GM12878 (cell line): Measurements from ENCODE around the gene NFKBIE.

ENCODE experiments used
- CBX5 ChIP-seq: sonication (generic); IDR thresholded peaks from 2 replicates; pipeline ENCODE4 v1.6.1; 2016; ENCODE audit warnings: low read depth, moderate library complexity, mild to moderate bottlenecking, inconsistent platforms
- CEBPB ChIP-seq, 2 experiments: fragments of 150-350 bp in 1 of 2; IDR thresholded peaks; 2 replicates each; pipeline ENCODE4 v1.6.1; 2012 to 2014; ENCODE audit warnings: low read depth in 2 of 2, low read length in 2 of 2, borderline replicate concordance in 1 of 2, inconsistent platforms in 1 of 2
- PML ChIP-seq: IDR thresholded peaks from 2 replicates; pipeline ENCODE4 v1.6.1; 2012; ENCODE audit warnings: low read length, inconsistent platforms
- POLR2A ChIP-seq: IDR thresholded peaks from 2 replicates; pipeline ENCODE4 v1.6.1; 2011; ENCODE audit warnings: low read depth, mild to moderate bottlenecking, low read length
- SMAD1 ChIP-seq: fragments of 450-650 bp; IDR thresholded peaks from 2 replicates; pipeline ENCODE4 v1.6.1; 2018; ENCODE audit warnings: mild to moderate bottlenecking, low read depth; ENCODE audit not compliant: partially characterized antibody
- TAF1 ChIP-seq: IDR thresholded peaks from 2 replicates; pipeline ENCODE4 v1.6.1; 2011; ENCODE audit warnings: mild to moderate bottlenecking, low read depth, low read length, borderline replicate concordance
- TARDBP ChIP-seq: IDR thresholded peaks from 2 replicates; pipeline ENCODE4 v1.6.1; 2016; ENCODE audit warnings: borderline replicate concordance
- ZNF24 ChIP-seq: fragments of 450-650 bp; IDR thresholded peaks from 2 replicates; pipeline ENCODE4 v1.6.1; 2017; ENCODE audit warnings: antibody characterized with exemption, mild to moderate bottlenecking
- TF ChIP-seq, protein P1 (sequence below), 3 experiments: IDR thresholded peaks in 2 of 3; conservative IDR thresholded peaks in 1 of 3; 2 replicates each; pipeline ENCODE4 v1.5.1; 2011; ENCODE audit warnings: low read depth in 3 of 3, low read length in 3 of 3, mild to moderate bottlenecking in 3 of 3, control low read depth in 2 of 3, moderate library complexity in 2 of 3, inconsistent platforms in 1 of 3, mixed read lengths in 1 of 3; ENCODE audit not compliant: control insufficient read depth in 2 of 3, insufficient read depth in 1 of 3; ENCODE audit errors: extremely low read depth in 1 of 3
- TF ChIP-seq, protein P2 (sequence below): IDR thresholded peaks from 2 replicates; pipeline ENCODE4 v1.6.1; 2012; ENCODE audit warnings: mild to moderate bottlenecking, low read depth, low read length
- TF ChIP-seq, protein P3 (sequence below): IDR thresholded peaks from 2 replicates; pipeline ENCODE4 v1.6.1; 2011; ENCODE audit warnings: borderline replicate concordance, low read depth, mild to moderate bottlenecking, moderate library complexity, mixed read lengths, low read length; ENCODE audit not compliant: insufficient read depth; ENCODE audit errors: extremely low read length

DNA sequence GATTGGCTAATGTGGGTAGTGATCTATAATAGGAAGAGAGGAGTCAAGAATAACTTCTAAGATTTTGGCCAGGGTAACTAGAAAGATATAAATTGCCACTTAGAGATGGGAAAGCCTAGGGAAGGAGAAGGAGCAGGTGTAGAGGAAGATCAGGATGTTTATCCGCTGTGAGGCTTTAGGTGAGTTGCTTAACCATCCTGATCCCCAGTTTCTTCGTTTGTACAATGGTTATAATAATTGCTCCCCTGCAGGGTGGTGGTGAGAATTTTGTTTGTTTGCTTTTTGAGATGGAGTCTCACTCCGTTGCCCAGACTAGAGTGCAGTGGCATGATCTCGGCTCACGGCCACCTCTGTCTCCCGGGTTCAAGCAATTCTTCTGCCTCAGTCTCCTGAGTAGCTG, 51.0 kb downstream of the NFKBIE start:
- TF ChIP-seq, protein P1, sequence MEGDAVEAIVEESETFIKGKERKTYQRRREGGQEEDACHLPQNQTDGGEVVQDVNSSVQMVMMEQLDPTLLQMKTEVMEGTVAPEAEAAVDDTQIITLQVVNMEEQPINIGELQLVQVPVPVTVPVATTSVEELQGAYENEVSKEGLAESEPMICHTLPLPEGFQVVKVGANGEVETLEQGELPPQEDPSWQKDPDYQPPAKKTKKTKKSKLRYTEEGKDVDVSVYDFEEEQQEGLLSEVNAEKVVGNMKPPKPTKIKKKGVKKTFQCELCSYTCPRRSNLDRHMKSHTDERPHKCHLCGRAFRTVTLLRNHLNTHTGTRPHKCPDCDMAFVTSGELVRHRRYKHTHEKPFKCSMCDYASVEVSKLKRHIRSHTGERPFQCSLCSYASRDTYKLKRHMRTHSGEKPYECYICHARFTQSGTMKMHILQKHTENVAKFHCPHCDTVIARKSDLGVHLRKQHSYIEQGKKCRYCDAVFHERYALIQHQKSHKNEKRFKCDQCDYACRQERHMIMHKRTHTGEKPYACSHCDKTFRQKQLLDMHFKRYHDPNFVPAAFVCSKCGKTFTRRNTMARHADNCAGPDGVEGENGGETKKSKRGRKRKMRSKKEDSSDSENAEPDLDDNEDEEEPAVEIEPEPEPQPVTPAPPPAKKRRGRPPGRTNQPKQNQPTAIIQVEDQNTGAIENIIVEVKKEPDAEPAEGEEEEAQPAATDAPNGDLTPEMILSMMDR (IDR thresholded peaks at IDR 0.05 in 2 of 3, conservative IDR thresholded peaks at IDR 0.05 in 1 of 3; ENCODE audit: control insufficient read depth in 2 of 3, extremely low read depth in 1 of 3, insufficient read depth in 1 of 3, low read depth in 3 of 3, low read length in 3 of 3), result no peak
- TF ChIP-seq, protein P2, sequence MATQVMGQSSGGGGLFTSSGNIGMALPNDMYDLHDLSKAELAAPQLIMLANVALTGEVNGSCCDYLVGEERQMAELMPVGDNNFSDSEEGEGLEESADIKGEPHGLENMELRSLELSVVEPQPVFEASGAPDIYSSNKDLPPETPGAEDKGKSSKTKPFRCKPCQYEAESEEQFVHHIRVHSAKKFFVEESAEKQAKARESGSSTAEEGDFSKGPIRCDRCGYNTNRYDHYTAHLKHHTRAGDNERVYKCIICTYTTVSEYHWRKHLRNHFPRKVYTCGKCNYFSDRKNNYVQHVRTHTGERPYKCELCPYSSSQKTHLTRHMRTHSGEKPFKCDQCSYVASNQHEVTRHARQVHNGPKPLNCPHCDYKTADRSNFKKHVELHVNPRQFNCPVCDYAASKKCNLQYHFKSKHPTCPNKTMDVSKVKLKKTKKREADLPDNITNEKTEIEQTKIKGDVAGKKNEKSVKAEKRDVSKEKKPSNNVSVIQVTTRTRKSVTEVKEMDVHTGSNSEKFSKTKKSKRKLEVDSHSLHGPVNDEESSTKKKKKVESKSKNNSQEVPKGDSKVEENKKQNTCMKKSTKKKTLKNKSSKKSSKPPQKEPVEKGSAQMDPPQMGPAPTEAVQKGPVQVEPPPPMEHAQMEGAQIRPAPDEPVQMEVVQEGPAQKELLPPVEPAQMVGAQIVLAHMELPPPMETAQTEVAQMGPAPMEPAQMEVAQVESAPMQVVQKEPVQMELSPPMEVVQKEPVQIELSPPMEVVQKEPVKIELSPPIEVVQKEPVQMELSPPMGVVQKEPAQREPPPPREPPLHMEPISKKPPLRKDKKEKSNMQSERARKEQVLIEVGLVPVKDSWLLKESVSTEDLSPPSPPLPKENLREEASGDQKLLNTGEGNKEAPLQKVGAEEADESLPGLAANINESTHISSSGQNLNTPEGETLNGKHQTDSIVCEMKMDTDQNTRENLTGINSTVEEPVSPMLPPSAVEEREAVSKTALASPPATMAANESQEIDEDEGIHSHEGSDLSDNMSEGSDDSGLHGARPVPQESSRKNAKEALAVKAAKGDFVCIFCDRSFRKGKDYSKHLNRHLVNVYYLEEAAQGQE, result no peak
- TF ChIP-seq POLR2A (no peak), TAF1 (no peak), CBX5 (no peak), TARDBP (no peak), SMAD1 (no peak), PML (no peak), CEBPB (IDR thresholded peaks at IDR 0.05; ENCODE audit: borderline replicate concordance in 1 of 2, low read depth in 2 of 2, low read length in 2 of 2) (no peak), ZNF24 (no peak)
- TF ChIP-seq, protein P3, sequence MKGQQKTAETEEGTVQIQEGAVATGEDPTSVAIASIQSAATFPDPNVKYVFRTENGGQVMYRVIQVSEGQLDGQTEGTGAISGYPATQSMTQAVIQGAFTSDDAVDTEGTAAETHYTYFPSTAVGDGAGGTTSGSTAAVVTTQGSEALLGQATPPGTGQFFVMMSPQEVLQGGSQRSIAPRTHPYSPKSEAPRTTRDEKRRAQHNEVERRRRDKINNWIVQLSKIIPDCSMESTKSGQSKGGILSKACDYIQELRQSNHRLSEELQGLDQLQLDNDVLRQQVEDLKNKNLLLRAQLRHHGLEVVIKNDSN, result no peak
